Glutamatergic neuron (in vitro differentiated cells): ENCODE data around the gene CA4. TPM values are rescaled to one million over a fixed set of nuclear protein-coding genes. Genes with fewer than 3 reads are reported as not detected.
"Not testable (repeated sequence)": the region's sequence is repeated elsewhere in the genome, so short reads cannot be mapped to it uniquely, and the experiment has no call there.

Experiments
- DNase-seq: peaks from one replicate; pipeline ENCODE4 v3.0.0; 2022
- H3K27ac Mint-ChIP-seq: one replicate; pipeline ENCODE4 v1.8.0; 2020; ENCODE audit warnings: mild to moderate bottlenecking, mixed read lengths, inconsistent platforms; ENCODE audit not compliant: unreplicated experiment
- H3K27me3 Mint-ChIP-seq: one replicate; pipeline ENCODE4 v1.8.0; 2020; ENCODE audit warnings: mild to moderate bottlenecking, moderate library complexity, mixed read lengths, inconsistent platforms; ENCODE audit not compliant: unreplicated experiment
- H3K36me3 Mint-ChIP-seq: one replicate; pipeline ENCODE4 v1.8.0; 2020; ENCODE audit warnings: mild to moderate bottlenecking, mixed read lengths, inconsistent platforms; ENCODE audit not compliant: unreplicated experiment
- H3K4me1 Mint-ChIP-seq: one replicate; pipeline ENCODE4 v1.8.0; 2020; ENCODE audit warnings: mild to moderate bottlenecking, low read depth, mixed read lengths, inconsistent platforms; ENCODE audit not compliant: unreplicated experiment
- H3K4me3 Mint-ChIP-seq: one replicate; pipeline ENCODE4 v1.8.0; 2020; ENCODE audit warnings: mild to moderate bottlenecking, mixed read lengths, inconsistent platforms; ENCODE audit not compliant: unreplicated experiment
- H3K9me3 Mint-ChIP-seq: one replicate; pipeline ENCODE4 v1.8.0; 2020; ENCODE audit warnings: mild to moderate bottlenecking, moderate library complexity, mixed read lengths, inconsistent platforms; ENCODE audit not compliant: unreplicated experiment
- CTCF ChIP-seq: fragments of 200-600 bp; sonication (generic); IDR thresholded peaks from one replicate; pipeline ENCODE4 v1.5.0; 2021; ENCODE audit not compliant: partially characterized antibody, unreplicated experiment
- total RNA-seq: library from RNA; stranded (reverse); fragmentation: NEBNext Ultra II Directional; extraction: Animal tissue kit (Norgen Biotek cat#: 25700); gene quantifications from one replicate; pipeline ENCODE4 v1.2.1, GENCODE V29; 2021; ENCODE audit not compliant: unreplicated experiment

Gene CA4
- total RNA-seq, 1 donor from 2014 or later: 0.98 TPM

- no peak for TF ChIP-seq CTCF
- Mint-ChIP-seq H3K4me1 (no peaks in the 10 kb centered on the region), H3K36me3 (no peaks in the 10 kb centered on the region), H3K9me3 (no peaks in the 10 kb centered on the region), H3K27me3 (peaks cover 3% of the 10 kb centered on the region), H3K27ac (no peak overlapping the region), H3K4me3 (no peak overlapping the region)
- no peak for DNase-seq
These were observed 43.3 kb upstream of the CA4 start for GRCh38 chr17:60106340-60107059.

GRCh38 chr17:60107526-60108257, 42.1 kb upstream of the CA4 start:
- Mint-ChIP-seq H3K27me3 (peaks cover 3% of the 10 kb centered on the region), H3K27ac (no peak overlapping the region), H3K36me3 (no peaks in the 10 kb centered on the region), H3K9me3 (no peaks in the 10 kb centered on the region), H3K4me3 (no peak overlapping the region), H3K4me1 (no peaks in the 10 kb centered on the region)
- no peak for TF ChIP-seq CTCF
- no peak for DNase-seq

GRCh38 chr17:60108309-60108708, 41.5 kb upstream of the CA4 start:
- H3K27ac Mint-ChIP-seq, H3K4me3 Mint-ChIP-seq, H3K36me3 Mint-ChIP-seq, DNase-seq, H3K4me1 Mint-ChIP-seq, H3K9me3 Mint-ChIP-seq, H3K27me3 Mint-ChIP-seq: not testable (repeated sequence)

- H3K27me3 Mint-ChIP-seq: peaks cover 3% of the 10 kb centered on the region
- no peaks in the 10 kb centered on the region for H3K9me3 Mint-ChIP-seq
- no peaks in the 10 kb centered on the region for H3K36me3 Mint-ChIP-seq
- no peak overlapping the region for H3K27ac Mint-ChIP-seq
- TF ChIP-seq CTCF: no peak
- no peak for DNase-seq
- no peak overlapping the region for H3K4me3 Mint-ChIP-seq
- no peaks in the 10 kb centered on the region for H3K4me1 Mint-ChIP-seq
These were observed 41.1 kb upstream of the CA4 start for GRCh38 chr17:60108712-60109111.

- H3K27ac Mint-ChIP-seq: no peak overlapping the region
- no peak for DNase-seq
- no peaks in the 10 kb centered on the region for H3K27me3 Mint-ChIP-seq
- H3K9me3 Mint-ChIP-seq: no peaks in the 10 kb centered on the region
- no peaks in the 10 kb centered on the region for H3K4me1 Mint-ChIP-seq
- no peaks in the 10 kb centered on the region for H3K36me3 Mint-ChIP-seq
- no peak for TF ChIP-seq CTCF
- no peak overlapping the region for H3K4me3 Mint-ChIP-seq
These were observed 40.6 kb upstream of the CA4 start for GRCh38 chr17:60109161-60109560.
